CD14-positive monocyte (primary cell): ENCODE measurements around the gene ILK. TPM values are rescaled to one million over a fixed set of nuclear protein-coding genes. Genes with fewer than 3 reads are reported as not detected.

Source experiments
- DNase-seq, 3 donors: peaks; one replicate each; pipeline ENCODE4 v3.0.0-alpha.2; 2011 to 2022
- H2AFZ ChIP-seq: 2 replicates; pipeline ENCODE4 v1.6.0; 2012; ENCODE audit warnings: mild to moderate bottlenecking, low read depth, low read length, inconsistent platforms; ENCODE audit not compliant: insufficient read depth, poor library complexity, severe bottlenecking
- H3K27ac ChIP-seq, 2 donors: 1 replicate in 1 of 2; 2 replicates in 1 of 2; pipeline ENCODE4 v1.5.1; 2012 to 2013; ENCODE audit warnings: low read length in 2 of 2, control low read depth in 1 of 2, inconsistent platforms in 1 of 2, low read depth in 1 of 2, mild to moderate bottlenecking in 1 of 2
- H3K27me3 ChIP-seq, 2 donors: one replicate each; pipeline versions ENCODE4 v1.6.0 to v1.6.1; 2011 to 2013; ENCODE audit warnings: low read length in 2 of 2; ENCODE audit not compliant: control insufficient read depth in 2 of 2, insufficient read depth in 2 of 2
- H3K36me3 ChIP-seq, 2 donors: replicated peaks in 1 of 2; 1 replicate in 1 of 2; 2 replicates in 1 of 2; pipeline versions ENCODE4 v1.5.1 to v1.6.1; 2012 to 2013; ENCODE audit warnings: low read length in 2 of 2, control low read depth in 1 of 2, inconsistent platforms in 1 of 2, mild to moderate bottlenecking in 1 of 2; ENCODE audit not compliant: insufficient read depth in 2 of 2, control insufficient read depth in 1 of 2
- H3K4me1 ChIP-seq, 2 donors: 1 replicate in 1 of 2; 2 replicates in 1 of 2; pipeline versions ENCODE4 v1.5.1 to v1.6.1; 2012 to 2013; ENCODE audit warnings: low read length in 2 of 2, control low read depth in 1 of 2, inconsistent platforms in 1 of 2, mild to moderate bottlenecking in 1 of 2, moderate library complexity in 1 of 2; ENCODE audit not compliant: insufficient read depth in 2 of 2, control insufficient read depth in 1 of 2
- H3K4me2 ChIP-seq: replicated peaks from 2 replicates; pipeline ENCODE3; 2012; ENCODE audit warnings: low read length, moderate library complexity, mild to moderate bottlenecking; ENCODE audit not compliant: poor library complexity, severe bottlenecking; ENCODE audit errors: extremely low read depth
- H3K4me3 ChIP-seq, 3 experiments: fragments of 200-600 bp in 1 of 3; sonication (generic) in 1 of 3; replicated peaks in 1 of 3; 1 replicate in 2 of 3; 2 replicates in 1 of 3; pipeline ENCODE4 v1.5.1; 2011 to 2013; ENCODE audit warnings: low read length in 3 of 3, mild to moderate bottlenecking in 3 of 3, control low read depth in 2 of 3, low read depth in 2 of 3, inconsistent platforms in 1 of 3, moderate library complexity in 1 of 3
- H3K79me2 ChIP-seq: 2 replicates; pipeline ENCODE4 v1.6.0; 2012; ENCODE audit warnings: mild to moderate bottlenecking, control low read depth, inconsistent platforms, low read length, moderate library complexity; ENCODE audit not compliant: insufficient read depth
- H3K9ac ChIP-seq: 2 replicates; pipeline ENCODE4 v1.6.0; 2017; ENCODE audit warnings: low read length, mild to moderate bottlenecking; ENCODE audit not compliant: insufficient read depth, poor library complexity, severe bottlenecking
- H3K9me3 ChIP-seq, 2 donors: replicated peaks in 1 of 2; 1 replicate in 1 of 2; 2 replicates in 1 of 2; pipeline versions ENCODE4 v1.5.1 to v1.6.1; 2012 to 2013; ENCODE audit warnings: low read length in 2 of 2, control low read depth in 1 of 2; ENCODE audit not compliant: control insufficient read depth in 1 of 2, insufficient read depth in 1 of 2
- H4K20me1 ChIP-seq: 2 replicates; pipeline ENCODE4 v1.6.0; 2012; ENCODE audit warnings: mild to moderate bottlenecking, low read length, control low read depth, moderate library complexity; ENCODE audit not compliant: insufficient read depth
- H3K27ac Mint-ChIP-seq, 7 donors: one replicate each; pipeline ENCODE4 v1.8.0; 2020; ENCODE audit warnings: mild to moderate bottlenecking in 7 of 7, mixed read lengths in 7 of 7, moderate library complexity in 6 of 7, inconsistent platforms in 2 of 7
- H3K27me3 Mint-ChIP-seq, 3 donors: one replicate each; pipeline ENCODE4 v1.8.0; 2021 to 2022; ENCODE audit warnings: low read depth in 3 of 3, mild to moderate bottlenecking in 3 of 3, mixed read lengths in 3 of 3, moderate library complexity in 3 of 3, inconsistent platforms in 1 of 3
- H3K36me3 Mint-ChIP-seq, 2 donors: one replicate each; pipeline ENCODE4 v1.8.0; 2020; ENCODE audit warnings: mixed read lengths in 2 of 2, inconsistent platforms in 1 of 2, mild to moderate bottlenecking in 1 of 2
- H3K4me1 Mint-ChIP-seq: one replicate; pipeline ENCODE4 v1.8.0; 2020; ENCODE audit warnings: mild to moderate bottlenecking, mixed read lengths
- H3K4me3 Mint-ChIP-seq, 2 donors: one replicate each; pipeline ENCODE4 v1.8.0; 2020; ENCODE audit warnings: mild to moderate bottlenecking in 2 of 2, mixed read lengths in 2 of 2, moderate library complexity in 1 of 2
- H3K9me3 Mint-ChIP-seq, 7 donors: one replicate each; pipeline ENCODE4 v1.8.0; 2020 to 2022; ENCODE audit warnings: mixed read lengths in 7 of 7, mild to moderate bottlenecking in 6 of 7, moderate library complexity in 6 of 7, inconsistent platforms in 2 of 7
- CTCF ChIP-seq: fragments of 200-600 bp; IDR thresholded peaks from one replicate; pipeline ENCODE4 v1.8.0; 2022; ENCODE audit warnings: antibody characterized with exemption, mild to moderate bottlenecking
- WGBS: methylation state at CpG from one replicate; pipeline ENCODE4 v1.1.5; 2013; ENCODE audit warnings: missing lambda C conversion rate; ENCODE audit not compliant: insufficient coverage; 5-methylcytosine and 5-hydroxymethylcytosine counted together
- intact Hi-C, 2 donors: fragments of 100-400 bp; cut with micrococcal nuclease; formaldehyde crosslinking; loops; one replicate each; pipeline versions ENCODE4 v1.15.0 to v1.15.1; 2023
- polyA plus RNA-seq, 3 donors: library from polyadenylated mRNA; depleted of rRNA in 1 of 3; unstranded in 2 of 3; stranded (reverse) in 1 of 3; fragments of 300-500 nt in 2 of 3; fragments of >200 nt in 1 of 3; fragmentation: Illumina TruSeq in 2 of 3; gene quantifications; 1 replicate in 2 of 3; 2 replicates in 1 of 3; pipeline ENCODE4 v1.2.3, GENCODE V29; 2012 to 2021

ILK gene
- polyA plus RNA-seq, 3 donors, result 165 to 271 (median 250) TPM

GRCh38 chr11:6602096-6602940, 1.3 kb upstream of the ILK start:
- peak in 1 of 3 donors; percentile 1 for DNase-seq
- Mint-ChIP-seq H3K4me3 (no peak overlapping the region), H3K27ac (peak overlapping the region in 6 of 7 donors; percentile 63 to 78 (median 76)), H3K9me3 (peaks cover 0 to 1% (median 0%) of the 10 kb centered on the region in 7 donors), H3K36me3 (peaks cover 38 to 60% of the 10 kb centered on the region in 2 donors), H3K4me1 (peaks cover 2% of the 10 kb centered on the region), H3K27me3 (peaks cover 0 to 2% (median 0%) of the 10 kb centered on the region in 3 donors)
- Histone ChIP-seq H3K4me2 (peak overlapping the region; percentile 89), H2AFZ (peak overlapping the region; percentile 89), H3K27ac (peak overlapping the region in 1 of 2 donors; percentile 90), H3K4me1 (peaks cover 47 to 51% of the 10 kb centered on the region in 2 donors), H4K20me1 (peaks cover 51% of the 10 kb centered on the region), H3K27me3 (no peaks in the 10 kb centered on the region), H3K36me3 (peaks cover 38 to 45% of the 10 kb centered on the region in 2 donors), H3K9me3 (no peaks in the 10 kb centered on the region), H3K4me3 (peak overlapping the region; percentile 70 to 96 (median 93)), H3K79me2 (peaks cover 90% of the 10 kb centered on the region), H3K9ac (peak overlapping the region; percentile 80)
- no peak for TF ChIP-seq CTCF
- 62% methylated on average over 2 of the region's 7 CpGs for WGBS
- intact Hi-C loops, result loop anchor here (2.0 to 10.0 kb wide), 6 partner anchors 16 to 118 kb away; partner anchors contain the start of genes MRPL17 (in 2 of the 2), ARFIP2 (in 1 of the 2), TIMM10B (in 1 of the 2) and TPP1 (in 1 of the 2)

- Mint-ChIP-seq H3K9me3 (peaks cover 0 to 1% (median 0%) of the 10 kb centered on the region in 7 donors), H3K36me3 (peaks cover 39 to 60% of the 10 kb centered on the region in 2 donors), H3K4me1 (peaks cover 5% of the 10 kb centered on the region), H3K4me3 (no peak overlapping the region), H3K27me3 (no peaks in the 10 kb centered on the region), H3K27ac (no peak overlapping the region)
- no peaks in the 10 kb centered on the region for H3K9me3 ChIP-seq
- no peaks in the 10 kb centered on the region for H3K27me3 ChIP-seq
- H3K27ac ChIP-seq, result peak overlapping the region; percentile 74 to 90
- H3K79me2 ChIP-seq, result peaks cover 97% of the 10 kb centered on the region
- peaks cover 53 to 59% of the 10 kb centered on the region in 2 donors for H3K4me1 ChIP-seq
- peak in 2 of 3 donors; percentile 26 to 38 for DNase-seq
- peak overlapping the region; percentile 89 for H3K4me2 ChIP-seq
- H3K9ac ChIP-seq, result peak overlapping the region; percentile 80
- no peak for TF ChIP-seq CTCF
- intact Hi-C loops, result loop anchor here (5.0 to 10.0 kb wide), 5 partner anchors 33 to 119 kb away; partner anchors contain the start of genes MRPL17 (in 2 of the 2), ARFIP2 (in 1 of the 2) and TIMM10B (in 1 of the 2)
- H3K4me3 ChIP-seq, result peak overlapping the region; percentile 70 to 96 (median 93)
- peaks cover 43 to 45% of the 10 kb centered on the region in 2 donors for H3K36me3 ChIP-seq
- peak overlapping the region; percentile 89 for H2AFZ ChIP-seq
- H4K20me1 ChIP-seq, result peaks cover 65% of the 10 kb centered on the region
- WGBS, result under 1% methylated on average over 17 of the region's 20 CpGs
Measured at GRCh38 chr11:6604081-6604626, 580 bp downstream of the ILK start.
